Upper lobe of right lung (tissue), 1 donor: ENCODE data around the gene ZMAT2. TPM values are rescaled to one million over a fixed set of nuclear protein-coding genes. Genes with fewer than 3 reads are reported as not detected.
"Not testable (repeated sequence)": the region's sequence is repeated elsewhere in the genome, so short reads cannot be mapped to it uniquely, and the experiment has no call there.

ENCODE experiments used
- ATAC-seq: fragments of 200-7000 bp; cut with Tn5 transposase; one replicate; pipeline ENCODE4 v1.9.1; 2020; ENCODE audit warnings: mild to moderate bottlenecking, moderate library complexity
- DNase-seq: peaks from one replicate; pipeline ENCODE4 v3.0.0-alpha.2; 2020
- H3K27ac ChIP-seq: fragments of 200-600 bp; one replicate; pipeline ENCODE4 v1.8.0; 2022
- H3K27me3 ChIP-seq: fragments of 200-600 bp; one replicate; pipeline ENCODE4 v1.8.0; 2022; ENCODE audit warnings: mild to moderate bottlenecking
- H3K36me3 ChIP-seq: fragments of 200-600 bp; one replicate; pipeline ENCODE4 v1.8.0; 2022
- H3K4me1 ChIP-seq: fragments of 200-600 bp; one replicate; pipeline ENCODE4 v1.8.0; 2022
- H3K4me3 ChIP-seq: fragments of 200-600 bp; one replicate; pipeline ENCODE4 v1.8.0; 2022; ENCODE audit warnings: mild to moderate bottlenecking
- H3K9me3 ChIP-seq: fragments of 200-600 bp; one replicate; pipeline ENCODE4 v1.8.0; 2022
- intact Hi-C: fragments of 100-400 bp; cut with DNase I; formaldehyde crosslinking; loops from one replicate; pipeline ENCODE4 v1.11.0; 2022
- long read RNA-seq: library from polyadenylated mRNA; unstranded; transcript quantifications from one replicate; pipeline ENCODE4 v2.0.0, GENCODE V29; 2021
- total RNA-seq: library from RNA; stranded (reverse); fragmentation: NEBNext Ultra II Directional; extraction: Animal tissue kit (Norgen Biotek cat#: 25700); gene quantifications from one replicate; pipeline ENCODE4 v1.2.1, GENCODE V29; 2021
- TF ChIP-seq, protein P1 (sequence below): fragments of 200-600 bp; IDR thresholded peaks from one replicate; pipeline ENCODE4 v1.8.0; 2022; ENCODE audit warnings: antibody characterized with exemption
- donor health status: DM: no; HTN: yes; CAD: no; lungs with severe emphysema.

ZMAT2 gene, protein sequence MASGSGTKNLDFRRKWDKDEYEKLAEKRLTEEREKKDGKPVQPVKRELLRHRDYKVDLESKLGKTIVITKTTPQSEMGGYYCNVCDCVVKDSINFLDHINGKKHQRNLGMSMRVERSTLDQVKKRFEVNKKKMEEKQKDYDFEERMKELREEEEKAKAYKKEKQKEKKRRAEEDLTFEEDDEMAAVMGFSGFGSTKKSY
- total RNA-seq, result 42.3 TPM
- long read RNA-seq, transcript ZMAT2-201 (6 exons, 1,647 nt), result major isoform, 8 of 9 reads
- long read RNA-seq, partial matches to known transcripts, result 1 of 9 reads
- long read RNA-seq, other reads (novel, unspliced or antisense), result 0 of 9 reads

DNA sequence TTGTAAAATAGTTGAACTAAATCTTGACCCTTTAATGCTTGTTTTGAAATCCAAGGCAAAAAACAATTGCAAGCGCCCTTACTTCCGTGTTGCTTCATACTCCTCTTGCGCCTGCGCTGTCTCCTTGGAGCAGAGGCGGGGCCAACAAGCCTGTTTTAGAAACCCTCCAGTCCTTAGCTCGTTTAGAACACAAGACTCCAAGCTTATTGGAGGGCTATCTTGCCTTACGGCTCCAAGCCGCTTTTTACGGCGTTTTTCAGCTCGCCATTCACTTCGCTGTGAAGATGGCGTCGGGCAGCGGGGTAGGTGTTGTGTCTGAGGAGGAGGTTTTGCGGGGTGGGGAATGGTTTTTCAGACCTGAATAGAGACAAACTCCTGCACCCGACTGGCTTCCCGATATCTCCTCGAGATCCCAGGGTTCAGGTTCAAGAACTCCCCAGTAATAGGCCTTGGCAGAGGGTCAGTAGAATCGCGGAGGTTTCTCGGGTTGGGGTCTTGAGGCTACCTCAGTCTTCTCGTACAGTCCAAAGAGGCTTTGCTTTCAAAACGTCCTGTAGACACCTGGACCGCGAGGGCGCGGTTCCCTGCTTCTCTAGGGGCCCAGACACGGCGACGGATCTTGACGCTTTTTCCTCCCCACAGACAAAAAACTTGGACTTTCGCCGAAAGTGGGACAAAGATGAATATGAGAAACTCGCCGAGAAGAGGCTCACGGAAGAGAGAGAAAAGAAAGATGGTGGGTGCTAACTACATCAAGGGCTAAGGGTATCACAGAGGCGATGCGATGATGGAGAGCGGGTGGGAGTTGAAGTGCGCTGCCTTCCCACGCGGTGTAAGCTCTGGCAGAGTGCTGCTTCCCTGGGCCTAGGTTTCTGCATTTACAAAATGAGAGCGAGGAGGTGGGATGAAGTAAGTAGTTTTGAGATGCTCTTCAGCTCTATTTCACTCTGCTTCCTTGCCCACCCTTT lies at the start of gene ZMAT2:
Gene ZMAT2, plus strand, starts transcription at position 271 of the 968 bp plus-strand sequence. Its CDS starts 14 bp downstream, at position 285.
- TF ChIP-seq, protein P1, sequence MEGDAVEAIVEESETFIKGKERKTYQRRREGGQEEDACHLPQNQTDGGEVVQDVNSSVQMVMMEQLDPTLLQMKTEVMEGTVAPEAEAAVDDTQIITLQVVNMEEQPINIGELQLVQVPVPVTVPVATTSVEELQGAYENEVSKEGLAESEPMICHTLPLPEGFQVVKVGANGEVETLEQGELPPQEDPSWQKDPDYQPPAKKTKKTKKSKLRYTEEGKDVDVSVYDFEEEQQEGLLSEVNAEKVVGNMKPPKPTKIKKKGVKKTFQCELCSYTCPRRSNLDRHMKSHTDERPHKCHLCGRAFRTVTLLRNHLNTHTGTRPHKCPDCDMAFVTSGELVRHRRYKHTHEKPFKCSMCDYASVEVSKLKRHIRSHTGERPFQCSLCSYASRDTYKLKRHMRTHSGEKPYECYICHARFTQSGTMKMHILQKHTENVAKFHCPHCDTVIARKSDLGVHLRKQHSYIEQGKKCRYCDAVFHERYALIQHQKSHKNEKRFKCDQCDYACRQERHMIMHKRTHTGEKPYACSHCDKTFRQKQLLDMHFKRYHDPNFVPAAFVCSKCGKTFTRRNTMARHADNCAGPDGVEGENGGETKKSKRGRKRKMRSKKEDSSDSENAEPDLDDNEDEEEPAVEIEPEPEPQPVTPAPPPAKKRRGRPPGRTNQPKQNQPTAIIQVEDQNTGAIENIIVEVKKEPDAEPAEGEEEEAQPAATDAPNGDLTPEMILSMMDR, result no peak
- Histone ChIP-seq H3K4me3 (peak within 1 kb of the TSS; percentile 90), H3K36me3 (peaks cover 83% of the 10 kb centered on the region), H3K9me3 (no peaks in the 10 kb centered on the region), H3K27me3 (no peaks in the 10 kb centered on the region), H3K4me1 (peaks cover 12% of the 10 kb centered on the region), H3K27ac (peak within 1 kb of the TSS; percentile 80)
- ATAC-seq (peak; percentile 99), DNase-seq (peak; percentile 95)
- intact Hi-C loops, result no loop called here

DNA sequence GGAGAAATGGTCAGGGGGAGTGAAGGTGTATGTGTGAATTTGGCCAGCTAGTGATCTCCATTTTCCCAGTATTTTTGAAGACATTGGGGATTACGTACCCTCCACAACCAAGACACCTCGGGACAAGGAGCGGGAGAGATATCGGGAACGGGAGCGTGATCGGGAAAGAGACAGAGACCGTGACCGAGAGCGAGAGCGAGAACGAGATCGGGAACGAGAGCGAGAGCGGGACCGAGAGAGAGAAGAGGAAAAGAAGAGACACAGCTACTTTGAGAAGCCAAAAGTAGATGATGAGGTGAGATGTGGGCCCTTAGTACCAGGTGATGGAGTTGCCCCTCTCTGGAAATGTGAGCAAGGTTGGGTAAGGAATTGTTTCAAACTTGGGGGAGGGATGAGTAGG lies 41.4 kb upstream of the ZMAT2 start:
- H3K36me3 ChIP-seq, result peaks cover 95% of the 10 kb centered on the region
- H3K4me1 ChIP-seq, result peaks cover 4% of the 10 kb centered on the region
- DNase-seq (no peak), ATAC-seq (no peak)
- TF ChIP-seq, protein P1, result no peak
- H3K9me3 ChIP-seq, result no peaks in the 10 kb centered on the region
- H3K27ac ChIP-seq, result no peak overlapping the region
- no peaks in the 10 kb centered on the region for H3K27me3 ChIP-seq
- no peak overlapping the region for H3K4me3 ChIP-seq
- intact Hi-C loops, result no loop called here

DNA sequence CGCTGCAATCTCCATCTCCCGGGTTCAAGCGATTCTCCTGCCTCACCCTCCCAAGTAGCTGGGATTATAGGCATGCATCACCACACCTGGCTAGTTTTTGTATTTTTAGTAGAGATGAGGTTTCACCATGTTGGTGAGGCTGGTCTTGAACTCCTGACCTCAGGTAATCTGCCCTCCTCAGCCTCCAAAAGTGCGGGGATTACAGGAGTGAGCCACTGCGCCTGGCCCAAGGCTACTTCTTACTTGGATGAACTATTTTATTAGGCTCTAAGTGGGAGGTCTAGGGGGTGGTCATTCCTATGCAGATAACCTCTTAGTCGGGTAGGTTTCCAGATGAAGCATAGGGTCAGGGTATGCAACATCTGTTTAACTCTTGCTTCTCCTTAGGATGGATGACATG lies 39.9 kb upstream of the ZMAT2 start:
- H3K4me1 ChIP-seq, H3K27ac ChIP-seq, H3K27me3 ChIP-seq, DNase-seq, ATAC-seq, intact Hi-C loops, H3K9me3 ChIP-seq, H3K4me3 ChIP-seq: not testable (repeated sequence)
- peaks cover 80% of the 10 kb centered on the region for H3K36me3 ChIP-seq

- H3K4me1 ChIP-seq, result peaks cover 18% of the 10 kb centered on the region
- intact Hi-C loops, result no loop called here
- ATAC-seq, result no peak
- no peaks in the 10 kb centered on the region for H3K27me3 ChIP-seq
- H3K36me3 ChIP-seq, result peaks cover 65% of the 10 kb centered on the region
- H3K4me3 ChIP-seq, result peak overlapping the region; percentile 87
- DNase-seq, result no peak
- H3K9me3 ChIP-seq, result no peaks in the 10 kb centered on the region
- TF ChIP-seq, protein P1, result no peak
- H3K27ac ChIP-seq, result peak overlapping the region; percentile 89
Measured at GRCh38 chr5:140664030-140664358, 36.3 kb upstream of the ZMAT2 start.

DNA sequence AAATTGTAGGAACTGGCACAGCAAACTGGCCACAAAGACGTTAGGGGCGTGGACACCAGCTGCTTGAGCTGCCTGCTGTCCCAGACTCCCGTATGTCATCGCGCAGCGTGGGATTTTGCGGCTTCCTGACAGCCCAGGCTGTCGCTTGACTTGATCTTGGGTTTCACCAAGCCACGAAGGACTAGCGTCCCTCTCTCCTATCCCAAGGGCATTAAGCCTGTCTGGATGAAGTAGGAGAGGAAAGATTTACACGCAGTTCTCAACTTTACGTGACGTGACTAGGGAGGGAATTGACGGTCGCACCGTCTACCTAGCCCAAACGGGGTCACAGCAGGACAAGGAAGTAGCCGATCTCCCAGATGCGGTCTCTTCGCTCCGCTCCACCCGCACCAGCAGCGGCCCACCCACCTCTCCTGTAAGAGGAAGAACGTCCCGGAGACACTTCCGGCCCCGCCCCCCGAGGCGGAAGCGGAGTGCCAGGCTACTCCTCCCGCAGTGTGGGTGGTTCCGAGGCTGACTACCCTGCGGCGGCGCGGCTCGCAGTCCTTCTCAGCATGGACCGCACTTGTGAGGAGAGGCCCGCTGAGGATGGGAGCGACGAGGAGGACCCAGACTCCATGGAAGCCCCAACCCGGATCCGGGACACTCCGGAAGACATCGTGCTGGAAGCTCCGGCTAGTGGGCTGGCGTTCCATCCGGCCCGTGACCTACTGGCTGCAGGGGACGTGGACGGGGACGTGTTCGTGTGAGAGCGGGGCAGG lies 35.7 kb upstream of the ZMAT2 start, which contains the start of gene WDR55:
Gene WDR55, plus strand, starts transcription at position 546 of the 761 bp plus-strand sequence. Its CDS starts 9 bp downstream, at position 555.
- no peaks in the 10 kb centered on the region for H3K27me3 ChIP-seq
- ATAC-seq, result peak; percentile 99
- peaks cover 18% of the 10 kb centered on the region for H3K4me1 ChIP-seq
- TF ChIP-seq, protein P1, result no peak
- DNase-seq, result peak; percentile 99
- intact Hi-C loops, result no loop called here
- peak within 1 kb of the TSS; percentile 87 for H3K4me3 ChIP-seq
- peak within 1 kb of the TSS; percentile 89 for H3K27ac ChIP-seq
- peaks cover 65% of the 10 kb centered on the region for H3K36me3 ChIP-seq
- H3K9me3 ChIP-seq, result no peaks in the 10 kb centered on the region

GRCh38 chr5:140671035-140671434 lies 29.2 kb upstream of the ZMAT2 start:
- H3K27ac ChIP-seq, H3K9me3 ChIP-seq, H3K4me1 ChIP-seq, intact Hi-C loops, H3K4me3 ChIP-seq, H3K27me3 ChIP-seq, DNase-seq: not testable (repeated sequence)
- peak; percentile 23 for ATAC-seq
- peaks cover 62% of the 10 kb centered on the region for H3K36me3 ChIP-seq
